Activated CD8-positive, alpha-beta memory T cell treated with anti-CD3 and anti-CD28 coated beads for 4 hours (primary cell): ENCODE data around the gene ITPA.

Experiments
- DNase-seq, 2 donors: peaks; one replicate each; pipeline ENCODE4 v3.0.0-alpha.2; 2020; ENCODE audit warnings: low read depth in 2 of 2

The ITPA gene

GRCh38 chr20:3209257-3209945 lies at the start of gene ITPA:
Gene ITPA (plus strand): TSS chr20:3209498. CDS start chr20:3209552, 54 bp downstream.
- peak; percentile 19 to 31 for DNase-seq

DNA sequence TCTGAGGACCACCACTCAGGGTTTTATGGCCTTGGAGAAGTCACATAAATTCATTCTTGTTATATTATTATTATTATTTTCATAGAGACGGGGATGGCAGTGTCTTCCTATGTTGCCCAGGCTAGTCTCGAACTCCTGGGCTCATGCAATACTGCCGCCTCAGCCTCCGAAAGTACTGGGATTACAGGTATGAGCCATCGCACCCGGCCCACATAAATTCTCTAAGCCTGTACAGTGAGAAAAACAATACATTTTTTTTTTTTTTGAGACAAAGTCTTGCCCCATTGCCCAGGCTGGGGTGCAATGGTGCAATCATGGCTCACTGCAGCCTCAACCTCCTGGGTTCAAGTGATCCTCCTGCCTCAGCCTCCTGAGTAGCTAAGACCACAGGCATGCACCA lies 48.9 kb upstream of the ITPA start:
- no peak for DNase-seq

- DNase-seq = no peak
These were observed 47.8 kb upstream of the ITPA start for GRCh38 chr20:3161316-3162079.

DNA sequence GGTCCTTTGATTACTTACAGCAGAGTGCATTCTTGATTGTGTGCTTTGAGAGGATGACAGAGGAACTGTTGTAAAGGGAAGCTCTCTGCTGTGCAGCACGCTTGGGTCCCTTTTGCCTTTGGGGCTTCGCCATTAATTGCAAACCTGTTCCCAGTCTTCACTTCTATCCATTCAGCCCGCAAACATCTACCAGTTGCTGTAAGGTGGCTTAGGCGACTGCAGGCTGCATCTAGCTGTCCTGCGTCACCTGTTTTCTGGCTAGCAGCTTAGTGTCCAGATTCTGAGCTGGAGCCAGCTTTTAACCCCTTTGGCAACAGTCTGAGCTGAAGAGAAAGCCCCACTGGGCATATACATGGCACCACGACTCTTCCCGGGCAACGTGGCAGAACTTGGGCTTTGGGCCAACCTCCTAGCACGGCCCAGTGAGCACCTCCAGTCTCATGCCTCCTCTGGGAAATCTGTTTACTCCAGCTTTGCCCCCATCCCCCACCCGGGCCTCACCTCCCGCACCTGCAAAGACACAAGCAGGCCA lies 47.2 kb upstream of the ITPA start:
- DNase-seq = no peak

DNA sequence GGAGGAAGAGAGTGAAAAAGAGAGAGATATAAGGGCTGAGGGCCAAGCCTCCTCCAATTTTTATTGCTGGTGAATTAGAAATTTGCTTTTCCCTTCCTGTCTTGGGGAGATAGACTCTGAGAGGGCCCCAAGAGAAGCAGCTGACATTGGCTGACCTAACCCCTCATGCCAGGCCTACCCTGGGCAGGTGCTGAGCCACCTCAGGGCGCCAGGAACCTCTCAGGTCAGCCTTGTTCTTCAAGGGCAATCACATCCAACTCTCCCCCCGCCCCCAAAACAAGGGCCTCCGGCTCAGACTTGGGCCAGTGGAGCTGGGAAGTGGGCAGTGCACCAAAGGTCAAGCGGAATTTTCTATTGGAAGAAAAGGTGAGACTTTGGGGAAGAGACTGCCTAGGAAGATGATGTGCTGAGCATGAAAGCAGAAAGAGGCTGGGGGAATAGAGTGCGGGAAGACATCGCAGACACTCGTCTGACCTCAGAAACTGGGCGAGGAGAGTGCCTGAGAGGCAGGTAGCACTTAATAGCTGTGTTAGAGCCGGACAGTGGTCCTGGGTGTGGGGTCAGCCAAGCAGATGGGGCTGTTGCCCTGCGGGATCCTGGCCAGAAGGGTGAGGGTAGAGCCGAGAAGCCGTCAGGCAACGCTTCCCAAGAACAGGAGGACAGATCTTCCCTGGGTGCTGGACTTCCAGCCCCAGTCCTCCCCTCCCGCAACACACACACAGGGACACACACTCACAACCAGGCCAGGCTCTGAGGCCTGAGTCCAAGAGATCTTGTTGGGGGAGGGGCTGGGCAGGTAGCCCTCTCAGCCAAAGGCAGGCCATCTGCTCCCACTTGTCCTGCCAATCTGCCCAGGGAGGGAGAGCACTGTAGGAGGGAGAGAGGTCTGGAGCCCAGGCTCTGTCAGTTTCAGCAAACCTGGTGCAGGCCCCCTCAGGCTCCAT lies 45.9 kb upstream of the ITPA start:
- DNase-seq = no peak

GRCh38 chr20:3164043-3164762 lies 45.1 kb upstream of the ITPA start:
- DNase-seq = no peak

DNA sequence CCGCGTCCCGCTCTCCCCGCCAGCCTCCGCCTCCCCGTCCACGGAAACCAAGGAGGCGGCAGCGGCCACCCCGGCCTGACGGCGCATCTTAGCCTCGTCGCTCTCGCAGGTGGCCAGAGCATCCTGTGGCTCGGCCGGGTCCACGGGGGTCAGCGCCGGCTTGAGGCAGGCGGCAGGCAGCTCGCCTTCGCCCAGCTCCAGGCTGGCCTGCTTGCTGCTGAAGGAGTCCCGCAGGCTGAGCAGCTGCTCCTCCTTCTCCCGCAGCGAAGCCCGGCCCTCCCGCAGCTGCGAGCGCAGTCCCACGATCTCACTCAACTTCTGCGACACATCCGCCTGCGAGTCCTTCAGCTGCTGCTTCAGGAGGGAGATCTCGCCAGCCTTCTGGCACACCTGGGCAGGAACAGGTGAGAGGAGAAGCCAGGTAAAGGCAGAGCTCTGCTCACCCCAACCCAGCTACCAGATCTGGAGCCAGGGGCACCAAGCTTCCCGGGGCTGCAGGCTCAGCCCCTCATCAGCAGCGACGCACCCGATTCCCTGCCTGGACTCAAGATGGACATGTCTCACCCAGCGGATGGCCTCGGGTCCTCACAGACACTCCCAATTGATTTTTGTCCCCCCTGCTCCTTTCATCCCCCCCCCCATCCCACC lies 44.4 kb upstream of the ITPA start:
- DNase-seq = no peak

GRCh38 chr20:3165473-3166337 lies 43.6 kb upstream of the ITPA start:
- no peak for DNase-seq

DNA sequence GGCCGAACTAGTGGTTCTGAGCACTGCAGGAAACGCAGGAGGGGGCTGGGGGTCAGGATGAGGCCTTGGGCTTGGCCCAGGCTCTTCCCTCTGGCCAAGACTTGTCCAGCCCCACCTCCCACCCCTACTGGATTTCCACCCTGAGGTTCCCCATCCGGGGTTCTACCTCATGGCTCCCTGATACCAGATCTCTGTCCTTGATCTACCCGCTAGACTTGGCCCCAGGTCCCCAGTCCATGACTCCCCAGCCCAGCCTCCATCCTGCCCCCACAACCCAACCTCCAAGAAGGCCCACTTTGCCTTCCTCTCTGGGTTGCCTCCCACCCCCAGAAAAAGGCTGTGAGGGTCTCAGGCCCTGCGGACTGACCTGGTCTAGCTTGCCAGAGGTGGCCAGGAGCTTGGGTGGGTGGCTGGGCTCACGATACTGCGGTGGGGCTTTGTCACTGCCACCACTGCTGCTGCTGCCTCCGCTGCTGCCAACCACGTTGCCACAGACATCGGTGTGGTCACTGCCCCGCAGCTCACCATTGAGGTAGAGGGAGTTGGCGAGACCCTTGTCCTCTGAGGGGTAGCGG lies 42.9 kb upstream of the ITPA start:
- DNase-seq = no peak

GRCh38 chr20:3166913-3167342 lies 42.4 kb upstream of the ITPA start:
- no peak for DNase-seq

GRCh38 chr20:3167738-3168078 lies 41.6 kb upstream of the ITPA start:
- no peak for DNase-seq

GRCh38 chr20:3168079-3168828 lies 41.0 kb upstream of the ITPA start:
- no peak for DNase-seq

DNA sequence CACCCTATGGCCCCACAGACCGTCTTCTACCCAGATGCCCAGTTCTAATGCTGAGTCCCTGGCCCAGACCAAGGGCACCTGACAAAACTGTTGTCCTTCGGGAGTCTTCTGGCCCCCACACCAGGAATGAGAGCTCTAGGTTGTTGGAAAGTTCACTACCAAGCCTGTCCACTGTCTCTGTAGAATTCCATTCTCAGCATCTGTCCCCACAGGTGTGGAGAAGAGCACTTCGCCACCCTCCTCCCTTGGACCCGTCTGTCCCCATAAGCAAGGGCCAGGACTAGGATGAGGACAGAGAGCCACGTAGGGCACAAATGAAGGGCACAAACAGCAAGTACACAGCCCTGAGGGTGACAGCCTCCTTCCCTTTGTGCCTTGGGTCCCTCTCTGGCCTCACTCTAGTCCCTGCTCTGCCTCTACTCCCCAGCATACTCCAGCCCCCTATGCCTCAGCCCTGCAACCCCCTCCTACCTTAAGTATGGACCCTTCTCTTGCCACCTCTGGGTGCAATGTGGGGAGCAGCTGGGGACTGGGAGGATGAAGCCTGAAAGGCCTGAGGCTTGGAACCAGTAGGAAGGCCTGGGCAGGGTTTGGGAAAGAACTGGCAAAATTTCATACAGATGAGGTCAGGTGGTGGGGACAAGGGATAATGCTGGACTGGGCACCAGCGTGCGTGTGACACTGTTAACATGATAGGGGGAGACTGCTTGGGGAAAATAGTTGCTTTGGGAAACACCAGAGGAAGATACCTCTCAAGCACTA lies 40.3 kb upstream of the ITPA start:
- DNase-seq = no peak

DNA sequence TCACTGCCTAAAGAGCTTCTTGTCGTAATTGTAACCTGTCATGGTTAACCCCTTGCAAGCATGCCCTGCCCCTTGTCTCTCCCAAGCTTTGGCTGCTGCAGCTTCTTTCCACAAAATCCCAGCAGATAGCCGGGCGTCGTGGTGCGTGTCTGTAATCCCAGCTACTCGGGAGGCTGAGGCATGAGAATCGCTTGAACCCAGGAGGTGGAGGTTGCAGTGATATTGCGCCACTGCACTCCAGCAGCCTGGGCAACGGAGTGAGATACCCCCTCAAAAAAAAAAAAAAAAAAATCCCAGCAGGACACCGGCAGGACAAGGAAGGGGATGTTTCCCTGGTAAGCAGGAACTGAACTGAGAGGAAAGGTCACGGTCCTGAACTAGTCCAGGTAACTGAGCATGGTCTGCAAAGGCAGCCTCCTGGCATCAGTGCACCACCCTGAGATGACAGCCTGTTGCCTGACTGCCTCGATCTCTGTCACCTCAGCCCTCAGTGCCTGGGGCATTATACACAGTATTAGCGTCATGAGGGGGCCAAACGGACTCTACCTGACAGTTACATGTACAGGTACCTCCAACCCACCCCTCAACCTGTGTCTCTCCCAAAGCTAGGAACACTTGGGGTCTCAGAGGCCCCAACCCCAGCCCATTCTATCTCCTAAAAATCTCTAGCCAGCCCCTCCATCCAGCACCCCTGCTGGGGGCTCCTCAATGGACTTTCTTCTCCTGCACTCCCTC lies 37.7 kb upstream of the ITPA start:
- no peak for DNase-seq

- no peak for DNase-seq
These were observed 37.0 kb upstream of the ITPA start for GRCh38 chr20:3172126-3172932.

GRCh38 chr20:3172933-3173609 lies 36.2 kb upstream of the ITPA start, which contains the start of gene LZTS3:
Gene LZTS3 (minus strand): TSS chr20:3173549. CDS start chr20:3167163, 6,386 bp downstream.
- peak; percentile 74 to 78 for DNase-seq
